Ishikawa (cell line): ENCODE data around the gene SUN3.

Source experiments
- CEBPB ChIP-seq: IDR thresholded peaks from 2 replicates; pipeline ENCODE4 v1.6.1; 2012
- CREB1 ChIP-seq: IDR thresholded peaks from 2 replicates; pipeline ENCODE4 v1.6.1; 2012; ENCODE audit warnings: low read depth
- EGR1 ChIP-seq: IDR thresholded peaks from 2 replicates; pipeline ENCODE4 v1.6.1; 2012
- EP300 ChIP-seq: IDR thresholded peaks from 2 replicates; pipeline ENCODE4 v1.6.1; 2012; ENCODE audit warnings: borderline replicate concordance
- FOXM1 ChIP-seq: IDR thresholded peaks from 2 replicates; pipeline ENCODE4 v1.6.1; 2012; ENCODE audit warnings: low read depth, borderline replicate concordance
- MAX ChIP-seq: IDR thresholded peaks from 2 replicates; pipeline ENCODE4 v1.6.1; 2012
- NFIC ChIP-seq: IDR thresholded peaks from 2 replicates; pipeline ENCODE4 v1.6.1; 2012
- RAD21 ChIP-seq: IDR thresholded peaks from 2 replicates; pipeline ENCODE4 v1.6.1; 2012; ENCODE audit warnings: low read depth
- TAF1 ChIP-seq: IDR thresholded peaks from 2 replicates; pipeline ENCODE4 v1.6.1; 2012; ENCODE audit warnings: low read depth, mild to moderate bottlenecking
- TCF12 ChIP-seq: IDR thresholded peaks from 2 replicates; pipeline ENCODE4 v1.6.1; 2012; ENCODE audit warnings: low read depth
- TEAD4 ChIP-seq: IDR thresholded peaks from 2 replicates; pipeline ENCODE4 v1.6.1; 2012
- USF1 ChIP-seq: IDR thresholded peaks from 2 replicates; pipeline ENCODE4 v1.6.1; 2012
- YY1 ChIP-seq: IDR thresholded peaks from 2 replicates; pipeline ENCODE4 v1.6.1; 2012; ENCODE audit warnings: low read depth
- ZBTB7A ChIP-seq: IDR thresholded peaks from 2 replicates; pipeline ENCODE4 v1.6.1; 2012; ENCODE audit warnings: low read depth
- TF ChIP-seq, protein P1 (sequence below): IDR thresholded peaks from 2 replicates; pipeline ENCODE4 v1.6.1; 2012; ENCODE audit warnings: low read depth, mild to moderate bottlenecking

The SUN3 gene

DNA sequence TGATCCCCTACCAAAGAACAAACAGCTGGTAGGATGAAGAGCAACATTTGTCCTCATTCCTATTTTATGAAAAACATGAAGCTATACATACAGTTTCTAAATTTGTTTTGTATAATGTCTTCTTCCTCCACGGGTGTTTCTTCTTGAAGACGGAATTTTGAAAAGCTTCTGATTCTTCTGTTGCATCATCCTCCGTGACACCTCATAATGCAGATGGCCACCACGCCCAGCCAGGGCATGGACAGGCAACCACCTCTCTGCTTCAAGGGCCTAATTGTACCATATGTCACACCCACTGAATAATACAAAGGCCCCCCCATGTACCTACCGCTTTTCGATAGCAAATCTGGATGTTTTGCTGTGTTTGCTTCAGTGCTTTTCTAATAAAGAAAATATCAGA is at the start of gene SUN3:
Gene SUN3 (minus strand): TSS at position 170 of the 400 bp plus-strand sequence. CDS start 169 bp downstream, at position 1.
- TF ChIP-seq ZBTB7A (no peak), NFIC (no peak), MAX (no peak), RAD21 (no peak), TCF12 (no peak), EGR1 (no peak)

GRCh38 chr7:48078470-48078869 is 49.6 kb upstream of the SUN3 start:
- TF ChIP-seq NFIC (peak; percentile 44), TCF12 (no peak), RAD21 (no peak), TEAD4 (no peak), TAF1 (no peak), CREB1 (no peak)

- TF ChIP-seq EGR1 (no peak), MAX (no peak), EP300 (no peak), FOXM1 (no peak), RAD21 (no peak), ZBTB7A (no peak), CREB1 (no peak), USF1 (no peak), CEBPB (no peak), TEAD4 (no peak), NFIC (no peak), TAF1 (no peak), YY1 (no peak), TCF12 (no peak)
- TF ChIP-seq, protein P1, sequence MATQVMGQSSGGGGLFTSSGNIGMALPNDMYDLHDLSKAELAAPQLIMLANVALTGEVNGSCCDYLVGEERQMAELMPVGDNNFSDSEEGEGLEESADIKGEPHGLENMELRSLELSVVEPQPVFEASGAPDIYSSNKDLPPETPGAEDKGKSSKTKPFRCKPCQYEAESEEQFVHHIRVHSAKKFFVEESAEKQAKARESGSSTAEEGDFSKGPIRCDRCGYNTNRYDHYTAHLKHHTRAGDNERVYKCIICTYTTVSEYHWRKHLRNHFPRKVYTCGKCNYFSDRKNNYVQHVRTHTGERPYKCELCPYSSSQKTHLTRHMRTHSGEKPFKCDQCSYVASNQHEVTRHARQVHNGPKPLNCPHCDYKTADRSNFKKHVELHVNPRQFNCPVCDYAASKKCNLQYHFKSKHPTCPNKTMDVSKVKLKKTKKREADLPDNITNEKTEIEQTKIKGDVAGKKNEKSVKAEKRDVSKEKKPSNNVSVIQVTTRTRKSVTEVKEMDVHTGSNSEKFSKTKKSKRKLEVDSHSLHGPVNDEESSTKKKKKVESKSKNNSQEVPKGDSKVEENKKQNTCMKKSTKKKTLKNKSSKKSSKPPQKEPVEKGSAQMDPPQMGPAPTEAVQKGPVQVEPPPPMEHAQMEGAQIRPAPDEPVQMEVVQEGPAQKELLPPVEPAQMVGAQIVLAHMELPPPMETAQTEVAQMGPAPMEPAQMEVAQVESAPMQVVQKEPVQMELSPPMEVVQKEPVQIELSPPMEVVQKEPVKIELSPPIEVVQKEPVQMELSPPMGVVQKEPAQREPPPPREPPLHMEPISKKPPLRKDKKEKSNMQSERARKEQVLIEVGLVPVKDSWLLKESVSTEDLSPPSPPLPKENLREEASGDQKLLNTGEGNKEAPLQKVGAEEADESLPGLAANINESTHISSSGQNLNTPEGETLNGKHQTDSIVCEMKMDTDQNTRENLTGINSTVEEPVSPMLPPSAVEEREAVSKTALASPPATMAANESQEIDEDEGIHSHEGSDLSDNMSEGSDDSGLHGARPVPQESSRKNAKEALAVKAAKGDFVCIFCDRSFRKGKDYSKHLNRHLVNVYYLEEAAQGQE: no peak
These were observed 48.5 kb upstream of the SUN3 start for GRCh38 chr7:48077423-48077822.

GRCh38 chr7:48074204-48074654 is 45.3 kb upstream of the SUN3 start:
- no peak for TF ChIP-seq CEBPB

DNA sequence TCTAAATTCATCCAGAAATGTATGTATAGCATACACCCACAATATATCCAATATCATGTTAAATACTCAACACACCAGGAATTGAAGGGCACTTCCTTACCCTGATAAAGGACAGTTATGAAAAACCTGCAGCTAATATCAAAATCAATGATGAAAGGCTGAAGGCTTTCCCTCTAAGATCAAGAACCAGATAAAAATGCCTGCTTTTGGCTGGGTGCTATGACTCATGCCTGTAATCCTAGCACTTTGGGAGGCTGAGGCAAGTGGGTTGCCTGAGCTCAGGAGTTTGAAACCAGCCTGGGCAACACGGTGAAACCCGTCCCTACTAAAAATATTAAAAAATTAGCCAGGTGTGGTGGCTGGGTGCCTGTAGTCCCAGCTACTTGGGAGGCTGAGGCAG is 38.6 kb upstream of the SUN3 start:
- TF ChIP-seq RAD21 (no peak), TCF12 (no peak), TEAD4 (no peak), MAX (no peak), CREB1 (no peak), ZBTB7A (no peak), TAF1 (no peak), USF1 (no peak), NFIC (no peak), CEBPB (no peak), YY1 (no peak), EGR1 (no peak), EP300 (no peak), FOXM1 (no peak)
- TF ChIP-seq, protein P1: no peak

- TF ChIP-seq FOXM1: no peak
- TF ChIP-seq, protein P1: no peak
- TF ChIP-seq CEBPB: no peak
- TF ChIP-seq TCF12: no peak
- TF ChIP-seq TEAD4: no peak
- TF ChIP-seq NFIC: no peak
- no peak for TF ChIP-seq ZBTB7A
- no peak for TF ChIP-seq RAD21
- no peak for TF ChIP-seq CREB1
- TF ChIP-seq MAX: no peak
- no peak for TF ChIP-seq USF1
- TF ChIP-seq EGR1: no peak
- TF ChIP-seq EP300: no peak
- TF ChIP-seq YY1: no peak
- no peak for TF ChIP-seq TAF1
These were observed 35.1 kb upstream of the SUN3 start for GRCh38 chr7:48063985-48064384.
